K562 (cell line): ENCODE data around the gene MAP3K13. TPM values are rescaled to one million over a fixed set of nuclear protein-coding genes. Genes with fewer than 3 reads are reported as not detected.

Experiments used
- ATAC-seq: fragments of 200-7000 bp; cut with Tn5 transposase; 3 replicates; pipeline ENCODE4 v1.9.1; 2020; ENCODE audit warnings: moderate library complexity
- BruUV-seq: library from RNA; stranded (reverse); fragments of 400-500 nt; replicated peaks from 2 replicates; lab custom pipeline; 2021; lab: Mats Ljungman, UMichigan
- CTCF ChIA-PET: fragments of 300-600 bp; formaldehyde crosslinking; extraction: SDS; loops from one replicate; lab custom pipeline; 2021; ENCODE audit warnings: low intra/inter-chr PET ratio; lab: Yijun Ruan, JAX
- POLR2A ChIA-PET: fragments of 300-600, 350-650 bp; sonication (Branson Sonifier 250); formaldehyde crosslinking; extraction: SDS; loops from one replicate; lab custom pipeline; 2021; ENCODE audit warnings: antibody characterized with exemption, inconsistent platforms; lab: Yijun Ruan, JAX
- DNase-seq, 4 experiments: peaks; one replicate each; pipeline versions ENCODE4 v3.0.0 to v3.0.0-alpha.2; 2011 to 2018; ENCODE audit warnings: low spot score in 3 of 4, mixed read lengths in 3 of 4; ENCODE audit errors: extremely low read depth in 1 of 4
- FAIRE-seq: peaks from 2 replicates; lab custom pipeline; 2011; peaks lifted over from hg19 to GRCh38; lab: Jason Lieb, UNC
- H2AFZ ChIP-seq: 2 replicates; pipeline ENCODE4 v1.6.0; 2011; ENCODE audit warnings: low read depth, low read length, control low read depth, inconsistent platforms
- H3K27ac ChIP-seq: fragments of 200-600 bp; 3 replicates; pipeline ENCODE4 v1.8.0; 2011; ENCODE audit warnings: low read depth, mild to moderate bottlenecking, control low read depth, inconsistent platforms, low read length, moderate library complexity, mixed read lengths; ENCODE audit errors: extremely low read depth
- H3K27me3 ChIP-seq, 2 experiments: fragments of 300-600 bp in 1 of 2; 2 replicates in 1 of 2; 3 replicates in 1 of 2; pipeline versions ENCODE4 v1.6.0 to v1.8.0; 2011; ENCODE audit warnings: inconsistent platforms in 2 of 2, low read length in 2 of 2, mild to moderate bottlenecking in 1 of 2, mixed read lengths in 1 of 2, moderate library complexity in 1 of 2; ENCODE audit not compliant: control insufficient read depth in 2 of 2, insufficient read depth in 2 of 2
- H3K36me3 ChIP-seq: fragments of 300-600 bp; 3 replicates; pipeline ENCODE4 v1.8.0; 2011; ENCODE audit warnings: mild to moderate bottlenecking, low read length, inconsistent platforms; ENCODE audit not compliant: control insufficient read depth, insufficient read depth
- H3K4me1 ChIP-seq, 2 experiments: fragments of 200-600 bp in 1 of 2; replicated peaks in 1 of 2; 2 replicates in 1 of 2; 3 replicates in 1 of 2; pipeline versions ENCODE4 v1.5.1 to v1.8.0; 2011; ENCODE audit warnings: inconsistent platforms in 2 of 2, low read length in 2 of 2, mild to moderate bottlenecking in 1 of 2, mixed read lengths in 1 of 2, moderate library complexity in 1 of 2; ENCODE audit not compliant: control insufficient read depth in 2 of 2, insufficient read depth in 2 of 2
- H3K4me2 ChIP-seq: 2 replicates; pipeline ENCODE4 v1.6.1; 2011; ENCODE audit warnings: low read length, control low read depth, inconsistent platforms, mixed read lengths; ENCODE audit not compliant: insufficient read depth
- H3K4me3 ChIP-seq: fragments of 200-600 bp; sonication (generic), shearing (Covaris generic); 2 replicates; pipeline ENCODE4 v1.5.1; 2016; ENCODE audit warnings: control low read depth, inconsistent platforms
- H3K79me2 ChIP-seq: fragments of 200-600 bp; 3 replicates; pipeline ENCODE4 v1.8.0; 2011; ENCODE audit warnings: low read length, inconsistent platforms; ENCODE audit not compliant: control insufficient read depth, insufficient read depth
- H3K9ac ChIP-seq, 2 experiments: 2 replicates each; pipeline versions ENCODE4 v1.6.0 to v1.6.1; 2011; ENCODE audit warnings: low read depth in 2 of 2, low read length in 2 of 2, control low read depth in 1 of 2, inconsistent platforms in 1 of 2, mild to moderate bottlenecking in 1 of 2, mixed read lengths in 1 of 2; ENCODE audit not compliant: insufficient read depth in 1 of 2
- H3K9me1 ChIP-seq: one replicate; pipeline ENCODE4 v1.6.0; 2011; ENCODE audit warnings: inconsistent platforms, mild to moderate bottlenecking, low read length, moderate library complexity; ENCODE audit not compliant: control insufficient read depth, insufficient read depth
- H3K9me3 ChIP-seq: replicated peaks from 2 replicates; pipeline ENCODE4 v1.5.1; 2011; ENCODE audit warnings: low read depth, low read length, inconsistent platforms; ENCODE audit not compliant: control insufficient read depth, insufficient read depth
- H4K20me1 ChIP-seq: replicated peaks from 2 replicates; pipeline ENCODE4 v1.6.1; 2011; ENCODE audit warnings: low read length, inconsistent platforms, mixed read lengths; ENCODE audit not compliant: control insufficient read depth, insufficient read depth
- BACH1 ChIP-seq: fragments of 200-800 bp; sonication (Bioruptor generic); IDR thresholded peaks from 2 replicates; pipeline ENCODE4 v1.6.1; 2016; ENCODE audit warnings: missing genetic modification characterization, missing compliant biosample characterization
- CBFA2T3 ChIP-seq: fragments of 450-650 bp; IDR thresholded peaks from 2 replicates; pipeline ENCODE4 v1.6.1; 2017
- CHD4 ChIP-seq: fragments of 200-600 bp; sonication (generic); IDR thresholded peaks from 3 replicates; pipeline ENCODE4 v1.6.1; 2012; ENCODE audit warnings: low read depth, mild to moderate bottlenecking, mixed read lengths, low read length, inconsistent platforms; ENCODE audit not compliant: insufficient read depth, insufficient replicate concordance, poor library complexity, severe bottlenecking
- HMG20B ChIP-seq: fragments of 250-450 bp; sonication (Bioruptor Pico); IDR thresholded peaks from 2 replicates; pipeline ENCODE4 v1.5.0; 2021; ENCODE audit warnings: mild to moderate bottlenecking
- HNRNPH1 ChIP-seq: fragments of 200-400 bp; formaldehyde crosslinking; optimal IDR thresholded peaks from 2 replicates; pipeline ENCODE3; 2017; ENCODE audit warnings: low read depth, mild to moderate bottlenecking, low read length, moderate library complexity
- MECOM ChIP-seq: fragments of 250-450 bp; sonication (Bioruptor Pico); IDR thresholded peaks from 2 replicates; pipeline ENCODE4 v1.8.0; 2022; ENCODE audit warnings: inconsistent platforms
- PML ChIP-seq: IDR thresholded peaks from 2 replicates; pipeline ENCODE4 v1.6.1; 2012; ENCODE audit warnings: low read length, inconsistent platforms
- SNRNP70 ChIP-seq: fragments of 200-400 bp; formaldehyde crosslinking; optimal IDR thresholded peaks from 2 replicates; pipeline ENCODE3; 2017; ENCODE audit warnings: low read depth, low read length
- STAT5A ChIP-seq: IDR thresholded peaks from 2 replicates; pipeline ENCODE4 v1.6.1; 2012; ENCODE audit warnings: low read length, inconsistent platforms, borderline replicate concordance
- TAL1 ChIP-seq: fragments of 450-650 bp; IDR thresholded peaks from 2 replicates; pipeline ENCODE4 v1.6.1; 2016; ENCODE audit warnings: mild to moderate bottlenecking
- ZBED1 ChIP-seq: IDR thresholded peaks from 2 replicates; pipeline ENCODE4 v1.6.1; 2014
- ZNF121 ChIP-seq: sonication (generic); formaldehyde crosslinking; conservative IDR thresholded peaks from 2 replicates; pipeline ENCODE4 v1.8.0; 2022; ENCODE audit warnings: missing genetic modification reagents
- WGBS: fragments of 100-300 bp; shearing (Covaris generic); methylation state at CpG from one replicate; pipeline ENCODE4 v1.1.6; 2016; ENCODE audit warnings: low coverage, mixed read lengths; ENCODE audit not compliant: insufficient coverage; ENCODE audit errors: missing lambda C conversion rate; 5-methylcytosine and 5-hydroxymethylcytosine counted together
- in situ Hi-C: fragments of 300-500 bp; cut with MboI; formaldehyde crosslinking; loops from 4 replicates; pipeline ENCODE4 v1.15.0; 2018; ENCODE audit warnings: inconsistent platforms, mixed read lengths
- intact Hi-C: fragments of 100-400 bp; cut with micrococcal nuclease; formaldehyde crosslinking; loops from 2 replicates; pipeline ENCODE4 v1.14.2; 2022
- polyA plus RNA-seq, 8 experiments: library from polyadenylated mRNA; depleted of rRNA in 4 of 8; stranded (reverse) in 5 of 8; unstranded in 3 of 8; fragments of >200 nt; fragmentation: Nextera tagmentation in 2 of 8; fragmentation: Illumina TruSeq in 1 of 8; extraction: Ambion mirVana in 2 of 8; extraction: Trizol in 1 of 8; gene quantifications; 2 replicates each; pipeline versions ENCODE4 v1.2.1 to v1.2.3, GENCODE V29; 2011 to 2014; ENCODE audit warnings: inconsistent platforms in 1 of 8, missing spikeins in 1 of 8
- total RNA-seq, 7 experiments: library from RNA; depleted of rRNA in 6 of 7; stranded (reverse); fragments of >200 nt in 6 of 7; fragmentation: Illumina TruSeq in 2 of 7; extraction: Trizol in 2 of 7; gene quantifications; 2 replicates each; pipeline versions ENCODE4 v1.2.1 to v1.2.3, GENCODE V29; 2011 to 2021; ENCODE audit warnings: low replicate concordance in 1 of 7
- TF ChIP-seq, protein P1 (sequence below): fragments of 250-450 bp; sonication (Bioruptor Pico); IDR thresholded peaks from 2 replicates; pipeline ENCODE4 v1.8.0; 2022; ENCODE audit warnings: inconsistent platforms, mild to moderate bottlenecking, moderate library complexity, borderline replicate concordance

Gene MAP3K13
- total and polyA plus RNA-seq, 9 of the 15 experiments (the other 6 are each of a cell fraction or from before 2014, with no cell fraction given) = 0.04 to 0.32 (median 0.15) TPM; not detected in 2

DNA sequence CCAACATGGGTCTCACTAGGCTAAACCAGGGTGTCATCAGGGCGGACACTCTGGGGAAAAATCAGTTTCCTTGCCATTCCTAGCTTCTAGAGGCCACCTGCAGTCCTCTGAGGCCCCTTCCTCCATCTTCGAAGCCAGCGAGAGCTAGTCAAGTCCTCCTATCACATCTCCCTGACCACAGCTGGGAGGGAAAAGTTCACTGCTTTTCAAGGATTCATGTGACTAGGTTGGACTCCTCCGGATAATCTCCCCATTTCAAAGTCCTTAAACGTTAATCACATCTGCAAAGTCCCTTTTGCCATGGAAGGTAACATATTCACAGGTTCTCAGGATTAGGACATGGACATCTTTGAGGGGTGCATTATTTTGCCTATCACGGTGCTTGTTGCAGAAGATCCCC lies 35.9 kb upstream of the MAP3K13 start:
- no peak overlapping the region for H3K9ac ChIP-seq
- H3K36me3 ChIP-seq = no peaks in the 10 kb centered on the region
- no peak overlapping the region for H3K4me3 ChIP-seq
- H3K4me1 ChIP-seq = peaks cover 0 to 6% of the 10 kb centered on the region in 2 experiments; a peak in 1 of 5 replicates
- no peaks in the 10 kb centered on the region for H3K9me1 ChIP-seq
- no peak for DNase-seq
- no peaks in the 10 kb centered on the region for H3K9me3 ChIP-seq
- H3K27ac ChIP-seq = no peak overlapping the region
- WGBS = 13% methylated on average over 6 of the region's 6 CpGs
- CTCF ChIA-PET = interaction anchor here (0.6 kb wide), 1 partner anchor 193 kb away, joined by 4 read pairs; no protein-coding TSS in a partner anchor
- no TSS peak for BruUV-seq
- ATAC-seq = no peak
- H4K20me1 ChIP-seq = no peaks in the 10 kb centered on the region
- no peak overlapping the region for H2AFZ ChIP-seq
- FAIRE-seq = no peak
- H3K4me2 ChIP-seq = no peak overlapping the region
- in situ Hi-C loops (no loop called here), intact Hi-C loops (no loop called here)
- POLR2A ChIA-PET = interaction anchor here (0.6 to 1.3 kb wide), 2 partner anchors 10 to 16 kb away, joined by 3 read pairs; no protein-coding TSS in a partner anchor
- H3K27me3 ChIP-seq = no peaks in the 10 kb centered on the region
- H3K79me2 ChIP-seq = no peaks in the 10 kb centered on the region
- TF ChIP-seq CBFA2T3 (no peak), TAL1 (no peak), PML (no peak), ZBED1 (no peak), HNRNPH1 (no peak), STAT5A (no peak), MECOM (CRISPR knock-in tag) (no peak), HMG20B (CRISPR knock-in tag) (no peak), ZNF121 (CRISPR knock-in tag) (no peak), CHD4 (no peak), BACH1 (tag) (no peak), SNRNP70 (no peak)
- TF ChIP-seq, protein P1, sequence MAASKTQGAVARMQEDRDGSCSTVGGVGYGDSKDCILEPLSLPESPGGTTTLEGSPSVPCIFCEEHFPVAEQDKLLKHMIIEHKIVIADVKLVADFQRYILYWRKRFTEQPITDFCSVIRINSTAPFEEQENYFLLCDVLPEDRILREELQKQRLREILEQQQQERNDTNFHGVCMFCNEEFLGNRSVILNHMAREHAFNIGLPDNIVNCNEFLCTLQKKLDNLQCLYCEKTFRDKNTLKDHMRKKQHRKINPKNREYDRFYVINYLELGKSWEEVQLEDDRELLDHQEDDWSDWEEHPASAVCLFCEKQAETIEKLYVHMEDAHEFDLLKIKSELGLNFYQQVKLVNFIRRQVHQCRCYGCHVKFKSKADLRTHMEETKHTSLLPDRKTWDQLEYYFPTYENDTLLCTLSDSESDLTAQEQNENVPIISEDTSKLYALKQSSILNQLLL (CRISPR knock-in tag) = no peak
